ENCODE results near the gene CD300LD.
"Not testable (repeated sequence)": the region's sequence is repeated elsewhere in the genome, so short reads cannot be mapped to it uniquely, and the experiment has no call there.

Gene CD300LD

DNA sequence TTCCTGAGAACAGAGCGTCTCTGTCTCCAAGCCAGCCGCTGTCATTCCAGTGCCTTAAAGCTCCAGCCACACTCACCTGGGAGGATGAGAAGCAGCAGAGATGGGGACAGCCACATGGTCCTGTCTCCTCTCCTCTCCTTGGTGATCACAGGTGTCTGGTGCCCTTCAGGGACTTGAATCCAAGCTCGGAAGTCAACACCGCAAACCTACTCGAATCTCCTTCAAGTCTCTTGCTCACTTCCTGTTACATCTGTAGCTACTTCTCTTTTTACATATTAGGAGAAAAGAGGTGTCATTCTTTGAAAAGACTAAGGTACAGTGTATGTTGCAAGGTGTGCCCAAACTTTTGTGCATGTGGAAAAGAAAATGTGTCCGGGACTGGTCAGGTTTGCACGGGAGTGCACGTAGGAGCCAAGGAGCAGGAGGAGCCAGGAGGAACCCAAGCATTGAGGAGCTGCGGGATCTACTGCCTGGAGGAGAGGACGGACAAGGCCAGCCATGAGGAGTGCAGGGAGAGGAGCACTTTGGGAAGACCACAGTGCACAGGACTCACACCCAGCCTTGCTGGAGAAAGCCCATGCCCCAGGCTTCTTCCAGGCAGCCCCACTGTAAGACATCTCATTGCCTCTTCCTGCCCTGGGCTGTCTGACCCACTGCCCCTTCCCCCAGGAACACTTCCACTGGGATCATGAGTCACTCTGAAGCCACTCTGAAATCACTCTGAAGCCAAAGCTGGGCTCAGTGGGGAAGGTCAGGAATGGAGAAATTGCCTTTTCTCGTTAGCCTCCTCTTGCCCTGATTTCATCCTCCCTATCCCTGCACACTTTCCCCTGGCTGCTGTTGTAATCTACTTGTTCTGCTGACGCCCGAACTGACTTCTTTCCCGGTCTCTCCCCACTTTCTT lies at the start of gene CD300LD:
CD300LD (minus strand) TSS at position 197 of the 904 bp plus-strand sequence; CDS start at position 116, 81 bp downstream.
- DNase-seq (ENCODE audit: low spot score), result no peak

DNA sequence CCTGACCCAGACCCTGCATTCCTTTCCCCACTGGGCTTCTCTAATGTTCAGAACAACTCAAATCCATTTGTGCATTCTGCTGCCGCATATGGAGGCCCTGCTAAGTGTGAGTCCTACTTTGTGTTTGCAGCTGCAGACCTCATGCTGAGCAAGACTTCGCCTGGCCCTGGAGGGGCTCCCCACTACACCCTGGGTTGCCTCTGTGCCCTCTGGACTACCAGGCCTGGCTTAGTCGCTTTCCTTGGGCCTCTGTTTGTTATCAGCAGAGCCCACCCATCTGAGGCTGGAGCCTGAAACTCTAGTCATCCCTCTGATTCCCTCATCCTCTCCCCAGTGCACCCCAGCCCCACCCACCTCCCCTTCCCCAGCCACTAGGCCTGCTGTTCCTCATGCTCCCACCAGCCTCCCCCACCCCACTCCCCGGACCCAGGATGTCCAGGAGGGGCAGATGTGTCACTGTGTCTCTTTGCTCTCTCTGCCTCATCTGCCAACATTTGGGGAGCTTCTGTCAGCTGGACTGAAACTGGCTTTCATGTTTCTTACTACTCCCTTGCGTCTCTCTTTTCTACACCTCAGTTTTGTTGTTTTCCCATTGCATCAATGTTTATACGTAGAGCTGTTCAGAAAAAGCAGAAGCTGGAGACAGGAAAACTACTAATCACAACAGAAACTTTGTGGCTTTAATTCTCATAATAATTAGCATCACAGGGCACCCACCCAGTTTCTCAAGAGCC lies 49.3 kb upstream of the CD300LD start:
- DNase-seq (ENCODE audit: low spot score), result no peak

DNA sequence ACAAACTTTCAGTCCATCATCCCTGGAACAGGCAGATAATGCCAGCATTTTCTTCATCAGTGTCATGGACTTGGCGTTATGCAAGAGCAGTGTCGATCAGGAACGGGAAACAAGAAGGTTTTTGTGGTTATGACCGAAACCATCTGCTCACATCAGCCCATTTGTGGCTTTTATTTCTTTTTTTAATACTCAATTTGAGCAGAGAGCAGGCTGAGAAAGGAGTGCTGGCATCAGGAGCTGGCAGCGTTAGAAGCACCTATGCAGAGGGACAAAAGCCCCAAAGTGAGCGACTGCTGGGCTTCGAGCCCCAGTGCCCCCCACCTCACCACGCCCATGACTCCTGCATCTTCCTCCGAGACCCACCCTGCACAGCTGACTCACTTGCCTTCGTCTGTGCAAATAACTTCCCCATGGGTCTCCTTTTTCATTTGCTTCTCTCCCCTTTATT lies 47.6 kb upstream of the CD300LD start:
- DNase-seq (ENCODE audit: low spot score), result peak; percentile 33

DNA sequence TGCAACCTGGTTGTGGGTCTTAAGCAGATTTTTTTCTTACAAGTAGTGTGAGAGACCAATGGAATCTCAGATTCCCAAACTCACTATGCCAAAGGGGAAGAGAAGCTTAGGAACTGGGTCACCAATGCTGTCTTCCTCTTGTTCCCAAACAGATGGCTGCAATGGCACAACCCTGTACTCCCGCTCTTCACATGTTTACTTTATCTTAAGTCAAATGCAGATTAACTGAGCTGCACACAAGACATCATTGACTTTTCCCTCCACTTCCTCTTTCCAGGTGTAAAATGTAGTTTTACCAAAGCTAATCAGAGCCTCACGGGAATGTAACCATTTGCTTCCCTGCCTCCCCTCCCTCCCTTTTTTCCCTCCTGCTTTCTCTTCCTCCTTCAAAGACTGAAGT lies 45.8 kb upstream of the CD300LD start:
- DNase-seq (ENCODE audit: low spot score), result no peak

DNA sequence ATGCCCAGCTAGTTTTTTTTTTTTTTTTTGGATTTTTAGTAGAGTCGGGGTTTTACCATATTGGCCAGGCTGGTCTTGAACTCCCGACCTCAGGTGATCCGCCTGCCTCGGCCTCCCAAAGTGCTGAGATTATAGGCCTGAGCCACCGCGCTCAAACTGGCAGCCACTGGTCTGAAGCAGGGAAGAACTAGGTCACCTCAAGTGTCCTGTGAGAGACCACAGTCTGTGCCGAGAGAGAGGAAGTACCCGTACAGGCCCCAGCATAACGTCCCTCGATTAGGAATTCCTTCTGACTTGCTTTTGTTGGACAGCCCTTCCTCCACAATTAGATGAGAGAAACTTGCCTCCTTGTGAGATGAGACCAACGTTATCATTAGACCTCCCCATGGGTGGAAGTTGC lies 45.2 kb upstream of the CD300LD start:
- DNase-seq (ENCODE audit: low spot score), result peak; percentile 39

DNA sequence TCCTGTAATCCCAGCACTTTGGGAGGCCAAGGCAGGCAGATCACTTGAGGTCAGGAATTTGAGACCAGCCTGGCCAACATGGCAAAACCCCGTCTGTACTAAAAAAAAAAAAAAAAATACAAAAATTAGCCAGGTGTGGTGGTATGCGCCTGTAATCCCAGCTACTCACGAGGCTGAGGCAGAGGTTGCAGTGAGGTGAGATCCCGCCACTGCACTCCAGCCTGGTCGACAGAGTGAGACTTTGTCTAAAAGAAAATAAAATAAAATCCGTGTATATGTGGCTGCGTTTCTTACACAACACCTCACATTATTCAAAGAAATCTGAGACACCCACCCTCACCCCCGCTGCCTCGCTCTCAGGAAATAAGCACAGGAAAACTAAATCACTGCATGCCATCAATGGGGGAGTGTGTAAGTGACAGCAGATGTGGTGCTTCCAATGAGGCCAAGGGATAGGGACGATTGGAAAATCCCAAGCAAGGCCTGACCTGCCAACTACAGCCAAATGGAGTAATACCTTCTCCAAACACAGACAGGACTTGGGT lies 44.5 kb upstream of the CD300LD start:
- DNase-seq (ENCODE audit: low spot score), result not testable (repeated sequence)

DNA sequence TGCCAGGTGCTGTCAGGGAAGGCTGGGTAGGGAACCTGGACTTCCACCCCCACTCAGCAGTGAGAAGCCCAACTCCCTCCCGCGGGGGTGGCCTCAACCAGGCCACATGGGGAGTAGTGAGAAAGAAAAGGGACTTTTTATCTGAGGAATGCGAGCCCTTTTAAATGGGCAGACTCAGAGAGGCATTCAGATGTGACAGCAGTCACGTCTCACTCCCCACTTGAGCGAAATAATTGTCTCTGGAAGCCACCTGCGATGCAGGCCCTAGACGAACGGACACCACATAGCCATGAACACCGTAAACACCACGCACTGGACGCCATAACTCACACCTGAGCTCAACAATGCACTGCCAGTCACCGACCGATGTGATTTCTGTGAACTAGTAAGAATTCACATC lies 43.3 kb upstream of the CD300LD start:
- no peak for DNase-seq (ENCODE audit: low spot score)

DNA sequence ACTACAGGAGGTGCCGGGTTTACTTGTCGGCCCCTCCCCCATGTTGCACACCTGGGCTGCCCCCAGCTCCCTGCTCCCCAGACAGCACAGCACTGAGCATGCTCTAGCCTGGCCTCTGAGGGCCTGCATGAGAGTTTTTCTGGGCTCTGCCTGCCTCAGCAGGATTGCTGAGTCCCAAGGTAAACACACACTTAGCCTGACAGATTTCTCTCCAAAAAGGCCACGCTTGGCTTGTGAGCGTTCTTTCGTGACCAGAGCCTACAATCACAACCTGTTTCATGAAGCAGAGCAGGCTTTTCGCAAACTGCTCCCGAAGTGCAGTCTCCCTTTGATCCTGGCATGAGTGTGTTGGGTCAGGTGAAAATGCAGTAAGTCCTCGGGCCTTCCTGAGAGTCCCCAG lies 41.2 kb upstream of the CD300LD start:
- no peak for DNase-seq (ENCODE audit: low spot score)

DNA sequence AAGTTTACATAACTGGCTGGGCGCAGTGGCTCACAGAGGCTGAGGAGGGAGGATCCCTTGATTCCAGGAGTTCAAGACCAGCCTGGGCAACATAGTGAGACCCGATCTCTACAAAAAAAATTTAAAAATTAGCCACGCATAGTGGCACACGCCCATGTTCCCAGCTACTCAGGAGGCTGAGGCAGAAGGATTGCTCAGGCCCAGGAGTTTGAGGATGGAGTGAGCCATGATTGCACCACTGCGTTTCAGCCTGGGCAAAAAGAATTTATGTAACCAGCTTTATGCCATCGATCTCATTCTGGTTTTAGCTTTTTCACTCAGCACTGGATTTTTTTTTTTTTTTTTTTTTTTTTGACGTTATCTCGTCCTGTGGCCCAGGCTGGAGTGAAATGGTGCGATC lies 40.5 kb upstream of the CD300LD start:
- DNase-seq (ENCODE audit: low spot score), result no peak

DNA sequence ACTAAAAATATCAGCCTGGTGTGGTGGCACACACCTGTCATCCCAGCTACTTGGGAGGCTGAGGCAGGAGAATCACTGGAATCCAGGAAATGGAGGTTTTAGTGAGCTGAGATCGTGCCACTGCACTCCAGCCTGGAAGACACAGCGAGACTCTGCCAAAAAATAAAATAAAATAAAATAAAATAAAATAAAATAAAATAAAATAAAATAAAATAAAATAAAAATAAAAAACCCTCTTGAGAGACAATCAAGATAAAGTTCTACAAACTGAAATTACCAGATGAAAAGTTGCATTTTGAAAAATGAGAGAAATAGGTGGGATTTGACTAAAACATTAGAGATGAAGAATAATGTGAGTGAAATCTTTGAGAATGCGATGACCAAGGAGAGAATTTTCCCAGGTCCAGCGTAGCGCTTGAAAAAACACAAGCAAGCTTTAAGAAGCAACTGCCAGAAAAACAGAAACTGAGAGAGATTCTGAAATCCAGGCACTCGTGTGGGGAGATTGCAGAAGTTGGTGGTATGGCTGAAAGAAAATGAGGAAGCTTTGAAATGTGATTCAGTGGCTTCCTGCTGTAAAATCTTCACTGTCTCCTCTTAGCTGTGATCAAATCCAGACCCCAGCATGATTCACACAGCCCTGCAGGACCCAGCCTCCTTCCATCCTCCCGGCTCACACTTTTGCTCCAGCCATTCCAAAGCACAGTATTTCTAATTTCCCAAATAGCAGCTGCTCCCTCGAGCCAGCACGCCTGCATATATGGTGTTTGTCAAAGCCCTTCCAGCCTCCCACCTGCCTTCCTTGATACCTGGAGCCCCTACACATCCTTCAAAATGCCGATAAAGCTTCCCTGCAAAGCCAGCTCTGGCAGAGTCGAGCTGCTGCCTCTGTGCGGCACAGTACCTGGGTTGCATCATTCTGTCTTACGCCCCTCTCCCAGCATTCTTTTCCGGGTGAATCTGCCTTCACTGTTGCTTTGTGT lies 39.7 kb upstream of the CD300LD start:
- DNase-seq (ENCODE audit: low spot score), result peak; percentile 35

DNA sequence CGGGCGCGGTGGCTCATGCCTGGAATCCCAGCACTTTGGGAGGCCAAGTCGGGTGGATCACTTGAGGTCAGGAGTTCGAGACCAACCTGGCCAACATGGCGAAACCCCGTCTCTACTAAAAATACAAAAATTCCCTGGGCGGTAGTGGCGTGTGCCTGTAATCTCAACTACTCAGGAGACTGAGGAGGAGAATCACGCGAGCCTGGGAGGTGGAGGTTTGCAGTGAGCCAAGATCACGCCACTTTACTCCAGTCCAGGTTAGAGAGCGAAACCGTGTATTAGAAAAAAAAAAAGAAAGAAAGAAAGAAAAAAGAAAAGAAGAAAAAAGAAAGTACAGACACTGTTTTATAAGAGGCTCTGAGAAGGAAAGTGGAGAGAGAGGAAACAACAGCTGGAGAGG lies 38.2 kb upstream of the CD300LD start:
- DNase-seq (ENCODE audit: low spot score), result not testable (repeated sequence)

DNA sequence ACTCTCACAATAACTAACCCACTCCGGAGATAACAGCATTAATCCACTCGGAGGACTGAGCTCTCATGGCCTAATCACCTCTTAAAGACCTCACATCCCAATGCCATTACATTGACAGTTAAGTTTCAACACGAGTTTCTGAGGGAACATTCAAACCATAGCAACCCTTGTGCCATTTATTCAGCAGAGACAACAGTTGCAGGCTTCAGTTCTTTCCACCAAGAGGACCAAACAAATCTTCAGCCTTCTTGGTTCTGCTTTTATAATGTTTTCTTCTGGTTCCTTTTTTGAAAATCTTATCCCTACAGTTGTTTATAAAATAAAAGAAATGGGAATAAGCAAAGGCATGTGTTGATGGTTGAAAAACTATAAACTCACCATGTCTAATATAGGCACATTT lies 33.6 kb upstream of the CD300LD start:
- no peak for DNase-seq (ENCODE audit: low spot score)

DNA sequence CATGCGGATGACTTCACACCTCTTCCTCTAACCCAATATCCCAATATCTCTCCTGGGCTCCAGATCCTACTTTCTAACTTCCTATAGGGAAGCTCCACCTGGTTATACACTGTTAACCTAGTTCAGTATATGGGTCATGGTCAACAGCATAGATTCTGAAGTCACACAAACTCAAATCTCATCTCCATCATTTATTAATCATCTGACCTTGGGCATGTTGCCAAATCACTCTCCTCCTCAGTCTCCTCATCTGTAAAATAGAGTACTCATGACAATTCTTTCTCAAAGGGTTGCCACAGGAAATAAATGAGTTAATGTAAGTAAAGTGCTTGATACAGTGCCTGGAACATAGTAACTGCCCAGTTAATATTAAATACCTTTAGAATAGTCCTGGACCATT lies 32.0 kb upstream of the CD300LD start:
- no peak for DNase-seq (ENCODE audit: low spot score)

DNA sequence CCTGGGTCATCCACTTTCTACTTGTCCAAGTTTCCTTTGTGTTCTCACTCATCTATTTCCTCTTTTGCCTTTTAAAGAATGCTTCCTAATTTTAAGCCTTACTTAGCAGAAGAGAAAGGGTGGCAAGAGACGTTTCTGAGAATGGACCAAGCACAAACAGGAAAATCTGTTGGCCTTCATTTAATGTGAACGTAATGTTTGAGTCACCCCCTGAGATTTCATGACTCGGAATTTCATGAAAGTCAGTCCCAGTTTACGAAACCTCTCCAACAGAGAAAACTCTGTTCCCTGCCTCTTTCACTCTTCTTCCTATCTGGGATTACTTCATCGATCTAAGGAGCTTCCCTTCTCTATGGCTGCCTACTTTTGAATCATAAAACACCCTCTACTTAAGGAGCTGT lies 31.6 kb upstream of the CD300LD start, which contains the start of gene CD300E:
CD300E (minus strand) TSS at position 46 of the 401 bp plus-strand sequence. CDS start 117 bp downstream, outside the sequence.
- peak; percentile 10 for DNase-seq (ENCODE audit: low spot score)

DNA sequence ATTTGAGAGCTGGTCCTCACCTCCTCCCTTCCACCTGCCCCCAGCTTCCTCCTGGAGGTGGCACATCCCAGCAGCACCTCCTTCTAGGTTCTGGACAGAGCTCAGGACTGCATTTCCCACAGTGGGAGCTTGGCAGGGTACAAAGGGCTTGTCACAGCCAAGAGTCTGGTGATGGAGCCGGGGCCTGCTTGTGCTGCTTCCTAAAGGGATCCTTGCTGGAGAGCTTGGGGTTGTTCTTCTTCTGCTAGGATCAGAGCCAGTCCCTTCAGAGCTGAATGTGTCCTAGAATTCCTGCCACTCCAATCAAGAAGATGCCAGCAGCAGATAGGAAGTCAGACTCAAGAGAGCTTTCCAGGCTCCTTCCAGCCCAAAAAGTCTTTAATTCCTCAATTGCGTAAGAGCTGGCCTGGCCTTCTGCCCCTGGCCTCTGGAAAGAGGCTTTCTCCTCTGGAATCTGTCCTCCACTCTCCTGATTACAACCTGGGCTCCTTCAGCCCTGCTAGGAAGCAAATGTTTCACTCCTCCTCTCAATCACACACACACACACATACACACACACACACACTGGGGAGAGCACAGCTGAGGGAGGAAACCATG lies 27.1 kb upstream of the CD300LD start:
- no peak for DNase-seq (ENCODE audit: low spot score)

DNA sequence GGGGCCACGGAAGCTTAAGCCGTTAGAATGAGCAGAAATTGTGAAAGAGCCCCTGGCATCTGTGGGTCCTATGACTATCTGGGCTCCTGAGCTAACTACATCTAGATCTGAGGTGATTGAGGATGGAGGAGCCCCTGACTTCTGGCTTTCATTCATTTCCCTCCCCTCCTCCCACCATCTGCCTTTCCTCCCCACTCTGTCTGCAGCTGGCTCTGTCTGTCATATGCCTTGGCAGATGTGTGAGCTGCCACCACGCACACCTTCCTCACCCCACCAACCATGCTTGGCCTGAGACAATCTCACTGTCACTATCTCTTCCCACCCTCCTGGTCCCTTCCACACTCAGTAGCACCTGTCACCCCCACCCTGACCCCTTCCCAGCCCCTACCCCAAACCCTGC lies 26.4 kb upstream of the CD300LD start:
- DNase-seq (ENCODE audit: low spot score), result no peak

DNA sequence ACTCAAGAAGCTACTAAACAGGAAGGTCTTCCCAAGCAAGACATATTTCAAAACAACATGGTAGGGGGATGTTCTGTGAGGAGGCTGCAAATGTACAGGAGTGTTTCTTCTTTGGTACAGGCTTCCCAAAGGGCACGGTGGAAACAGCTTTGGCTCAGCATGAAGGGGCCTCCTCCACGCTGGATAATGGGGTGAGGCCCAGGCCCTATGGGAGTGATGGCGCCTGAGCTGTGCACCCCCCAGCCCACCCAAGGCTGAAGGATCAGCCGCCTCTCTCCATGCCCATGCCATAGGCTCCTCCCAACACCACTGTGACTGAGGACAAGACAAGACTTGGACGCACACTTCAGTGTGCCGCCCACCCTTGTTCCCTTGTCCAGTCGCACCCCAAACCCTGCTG lies 24.6 kb upstream of the CD300LD start:
- no peak for DNase-seq (ENCODE audit: low spot score)

DNA sequence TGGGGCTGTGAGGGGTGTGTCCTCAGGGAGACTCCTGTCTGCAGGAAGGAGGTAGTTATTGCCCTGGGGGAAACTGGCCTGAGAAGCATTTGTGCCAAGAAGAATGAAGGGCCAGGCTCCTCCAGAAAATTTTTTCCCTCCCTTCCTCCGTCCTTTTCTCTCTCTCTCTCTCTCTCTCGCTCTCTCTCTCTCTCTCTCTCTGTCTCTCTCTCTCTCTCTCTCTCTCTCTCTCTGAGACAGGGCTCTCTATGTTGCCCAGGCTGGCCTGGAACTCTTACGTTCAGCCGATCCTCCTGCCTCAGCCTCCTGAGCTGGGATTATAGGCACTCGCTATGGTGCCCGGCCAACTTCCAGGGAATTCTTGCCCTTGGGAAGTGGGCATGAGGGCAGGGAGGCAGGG lies 20.0 kb upstream of the CD300LD start:
- DNase-seq (ENCODE audit: low spot score), result no peak

DNA sequence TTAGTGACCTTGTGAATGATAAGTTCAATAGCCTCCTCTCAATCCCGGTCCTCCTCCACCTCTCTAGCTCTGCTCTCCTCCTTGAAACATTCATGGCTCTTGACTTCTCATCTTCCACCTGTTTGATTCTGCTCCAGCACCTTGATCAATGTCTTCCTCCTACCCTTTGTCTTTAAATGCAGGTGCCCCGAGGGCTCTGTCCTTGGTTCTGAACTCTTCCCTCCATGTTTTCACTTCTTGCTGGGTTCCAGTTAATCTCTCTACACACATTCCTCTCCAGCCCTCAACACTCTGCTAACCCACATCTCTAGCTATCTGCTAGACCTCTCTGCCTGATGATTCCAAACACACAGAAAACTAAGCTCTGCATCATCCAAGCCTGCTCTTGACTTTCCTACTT lies 18.0 kb upstream of the CD300LD start:
- DNase-seq (ENCODE audit: low spot score), result no peak

DNA sequence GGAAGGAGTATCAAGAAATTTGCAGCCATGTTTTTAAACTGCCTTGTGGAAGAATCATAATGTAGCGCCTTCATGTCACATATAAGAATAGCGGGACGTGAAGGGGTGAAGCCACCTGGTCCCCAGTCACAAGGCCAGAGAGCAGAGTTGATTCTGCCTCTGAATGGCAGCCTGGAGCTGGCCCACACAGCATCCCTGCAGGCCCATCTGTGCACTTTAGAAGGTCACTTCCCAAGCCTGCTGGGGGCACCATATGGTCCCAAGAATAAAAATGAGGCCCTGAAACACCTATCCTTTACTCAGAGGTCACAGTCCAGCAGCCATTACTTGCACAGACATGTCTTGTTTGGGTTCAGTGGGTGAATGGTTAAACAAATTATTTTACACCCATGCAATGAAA lies 16.4 kb upstream of the CD300LD start:
- DNase-seq (ENCODE audit: low spot score), result no peak

DNA sequence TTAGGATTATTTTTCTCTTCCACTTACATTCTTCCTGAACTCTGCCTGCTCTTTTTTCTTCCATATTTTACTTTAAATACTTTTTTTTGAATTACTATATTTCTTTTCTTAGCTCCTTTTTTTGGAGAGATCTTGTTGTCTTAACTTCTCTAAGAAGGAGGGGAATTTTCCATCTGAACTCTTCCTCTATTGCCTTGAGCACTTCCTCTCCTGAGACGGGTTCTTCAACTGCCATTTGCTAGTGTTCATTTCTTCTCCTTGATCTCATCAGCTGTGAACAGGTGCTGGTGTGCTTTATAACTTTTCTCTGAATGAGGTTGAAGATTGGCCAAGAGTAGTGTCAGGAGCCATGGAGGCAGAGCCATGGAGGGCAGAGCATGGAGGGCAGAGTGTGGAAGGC lies 15.1 kb upstream of the CD300LD start:
- no peak for DNase-seq (ENCODE audit: low spot score)
